ENCODE results near the gene AHDC1.
"Not testable (repeated sequence)": the region's sequence is repeated elsewhere in the genome, so short reads cannot be mapped to it uniquely, and the experiment has no call there.

AHDC1 gene

GRCh38 chr1:27634177-27634984, 30.4 kb upstream of the AHDC1 start:
- peak in 1 of 2 donors; percentile 24 for DNase-seq (ENCODE audit: low read depth in 2 of 2)

DNA sequence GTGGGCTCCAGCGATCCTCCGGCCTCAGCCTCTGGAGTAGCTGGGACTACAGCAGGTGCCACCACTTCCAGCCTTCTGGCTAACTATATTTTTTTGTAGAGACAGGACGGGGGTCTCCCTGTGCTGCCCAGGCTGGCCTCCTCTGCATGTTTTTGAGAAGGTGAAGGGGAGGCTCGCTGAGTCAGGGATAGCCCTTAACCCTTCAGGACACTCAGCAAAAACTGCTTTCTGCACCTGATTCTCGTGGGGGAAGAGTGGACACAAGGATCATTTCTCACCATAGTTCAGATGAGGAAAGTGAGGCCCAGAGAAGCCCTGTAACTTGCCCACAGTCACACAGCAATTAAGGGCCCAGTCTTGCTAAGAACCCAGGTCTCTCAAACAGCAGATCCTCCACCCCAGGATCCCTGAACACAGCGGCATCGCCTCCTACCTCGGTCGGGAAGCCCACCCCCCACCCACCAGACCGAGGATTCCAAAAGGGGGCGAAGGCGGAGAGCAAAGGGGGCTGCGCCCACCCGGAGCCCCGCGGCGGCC, 29.8 kb upstream of the AHDC1 start:
- DNase-seq (ENCODE audit: low read depth in 2 of 2) = no peak

- no peak for DNase-seq (ENCODE audit: low read depth in 2 of 2)
Observed at GRCh38 chr1:27633298-27633610, 29.3 kb upstream of the AHDC1 start.

GRCh38 chr1:27632387-27633297, 28.7 kb upstream of the AHDC1 start:
- no peak for DNase-seq (ENCODE audit: low read depth in 2 of 2)

- no peak for DNase-seq (ENCODE audit: low read depth in 2 of 2)
Observed at GRCh38 chr1:27630859-27631491, 27.0 kb upstream of the AHDC1 start.

DNA sequence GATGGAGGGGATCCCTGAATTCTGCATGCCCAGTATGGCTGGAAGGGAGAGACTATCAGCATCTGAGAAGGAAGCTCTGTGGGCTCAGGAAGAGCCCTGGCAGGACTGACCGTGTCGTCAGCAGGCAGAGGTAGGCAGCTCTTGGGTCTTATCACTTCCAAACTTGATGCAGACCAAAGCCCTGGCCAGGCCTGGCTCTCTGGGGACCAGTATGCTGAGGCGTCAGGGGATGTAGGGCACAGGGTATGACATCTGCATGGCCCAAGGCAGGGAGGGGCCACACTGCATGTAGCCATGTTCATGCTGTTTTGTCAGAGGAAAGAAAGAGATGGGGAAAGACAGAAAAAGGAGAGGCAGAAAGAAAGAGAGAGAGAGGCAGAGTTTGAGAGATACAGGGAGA, 24.8 kb upstream of the AHDC1 start:
- no peak for DNase-seq (ENCODE audit: low read depth in 2 of 2)

DNA sequence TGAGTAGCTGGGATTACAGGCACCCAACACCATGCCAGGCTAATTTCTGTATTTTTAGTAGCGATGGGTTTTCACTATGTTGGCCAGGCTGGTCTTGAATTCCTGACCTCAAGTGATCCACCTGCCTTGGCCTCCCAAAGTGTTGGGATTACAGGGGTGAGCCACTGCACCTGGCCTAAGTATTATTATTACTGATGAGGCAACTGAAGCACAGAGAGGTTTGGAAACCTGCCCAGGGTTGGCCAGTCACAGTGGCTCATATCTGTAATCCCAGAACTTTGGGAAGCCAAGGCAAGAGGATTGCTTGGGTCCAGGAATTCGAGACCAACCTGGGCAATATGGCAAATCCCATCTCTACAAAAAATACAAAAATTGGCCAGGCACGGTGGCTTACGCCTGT, 23.8 kb upstream of the AHDC1 start:
- not testable (repeated sequence) for DNase-seq (ENCODE audit: low read depth in 2 of 2)

DNA sequence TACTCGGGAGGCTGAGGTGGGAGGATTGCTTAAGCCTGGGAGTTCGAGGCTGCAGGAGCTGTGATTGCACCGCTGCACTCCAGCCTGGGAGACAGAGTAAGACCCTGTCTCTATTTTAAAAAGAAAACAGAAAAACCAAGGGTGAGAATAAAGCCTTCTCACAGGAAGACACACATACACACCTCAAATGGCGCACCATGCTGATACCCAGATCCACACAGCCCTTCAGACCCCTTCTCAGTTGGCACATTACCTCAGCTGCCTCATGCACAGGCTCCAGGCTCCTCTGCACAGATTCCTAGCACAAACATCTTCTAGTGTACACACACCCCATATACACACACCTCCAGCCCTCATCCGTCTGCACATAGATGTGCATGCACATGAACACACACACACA, 23.1 kb upstream of the AHDC1 start:
- no peak for DNase-seq (ENCODE audit: low read depth in 2 of 2)

DNA sequence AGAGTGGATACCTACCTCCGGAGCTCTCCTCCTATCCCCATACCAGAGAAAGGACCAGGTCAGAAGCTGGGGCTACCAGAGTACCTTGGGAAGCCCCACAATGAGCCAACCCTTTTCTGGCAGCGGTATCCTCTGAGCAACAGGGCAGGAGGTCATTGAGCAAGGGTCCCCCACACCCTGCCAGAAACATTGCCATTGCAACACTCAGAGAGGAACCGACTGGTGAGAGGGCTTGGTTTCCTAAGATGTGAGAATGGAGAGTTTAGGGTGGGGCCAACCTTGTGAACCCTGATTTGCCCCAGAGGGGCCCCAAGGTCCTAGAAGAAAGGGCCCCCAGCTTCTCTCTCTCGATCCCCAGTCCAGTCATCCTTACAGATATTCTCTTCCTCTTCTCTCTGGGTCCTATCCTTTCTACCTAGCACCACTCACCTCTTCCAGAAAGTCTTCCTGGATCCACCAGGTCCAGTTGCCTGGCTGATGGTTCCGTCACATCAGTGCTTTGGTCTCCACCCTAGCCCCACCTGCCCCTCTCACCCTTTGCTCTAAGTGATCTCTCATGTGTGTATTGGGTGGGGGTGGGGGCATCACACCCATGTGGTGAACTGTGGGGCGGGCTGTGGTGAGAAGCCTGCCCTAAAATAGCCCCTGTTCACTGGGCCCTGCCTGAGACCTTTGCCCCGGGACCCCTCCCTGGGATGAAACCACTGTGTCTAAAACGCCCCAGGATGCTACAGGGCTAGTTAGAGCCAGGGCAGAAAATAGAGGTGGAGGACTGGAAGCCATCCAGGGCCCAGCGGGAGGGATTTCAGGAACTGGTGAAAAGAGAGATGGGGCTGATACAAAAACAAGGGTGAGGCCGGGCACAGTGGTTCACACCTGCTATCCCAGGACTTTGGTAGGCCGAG, 22.3 kb upstream of the AHDC1 start:
- no peak for DNase-seq (ENCODE audit: low read depth in 2 of 2)

DNA sequence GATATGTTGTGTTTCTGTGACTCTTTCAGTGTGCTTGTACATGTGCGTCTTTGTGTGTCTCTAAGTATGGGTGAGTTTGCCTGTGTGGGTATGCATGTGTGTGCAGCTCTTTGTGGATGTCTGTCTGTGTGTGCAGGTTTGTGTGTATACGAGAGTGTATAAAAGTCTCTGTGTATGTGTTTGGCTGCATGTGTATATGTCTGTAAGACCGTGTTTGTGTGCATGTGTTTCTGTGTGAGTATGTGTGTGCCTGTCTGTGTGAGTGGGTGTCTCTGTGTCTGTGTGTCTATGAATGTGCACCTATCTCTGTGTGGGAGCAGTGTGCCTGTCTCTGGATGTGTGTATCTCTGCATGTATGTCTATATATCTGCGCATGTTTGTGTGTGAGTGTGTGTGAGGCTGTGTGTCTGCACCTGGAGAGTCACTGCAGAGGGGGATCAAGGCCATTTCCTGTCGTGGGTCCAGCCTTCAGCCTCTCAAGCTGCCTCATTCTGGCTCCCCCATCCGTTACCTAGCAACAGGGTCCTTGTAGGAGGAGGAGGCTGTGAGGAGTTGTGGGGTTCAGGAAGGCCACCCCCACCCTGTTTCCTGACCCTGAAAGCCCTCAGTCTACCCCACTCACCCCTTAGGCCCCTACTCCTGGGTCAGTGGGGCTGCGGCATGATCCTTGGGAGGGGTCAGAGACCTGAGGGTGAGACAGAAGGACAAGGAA, 20.7 kb upstream of the AHDC1 start:
- DNase-seq (ENCODE audit: low read depth in 2 of 2) = no peak

GRCh38 chr1:27623327-27624212, 19.6 kb upstream of the AHDC1 start:
- DNase-seq (ENCODE audit: low read depth in 2 of 2) = no peak

GRCh38 chr1:27622828-27623227, 18.9 kb upstream of the AHDC1 start:
- no peak for DNase-seq (ENCODE audit: low read depth in 2 of 2)

- DNase-seq (ENCODE audit: low read depth in 2 of 2) = no peak
Observed at GRCh38 chr1:27621051-27621920, 17.3 kb upstream of the AHDC1 start.

GRCh38 chr1:27619782-27620438, 16.0 kb upstream of the AHDC1 start:
- not testable (repeated sequence) for DNase-seq (ENCODE audit: low read depth in 2 of 2)

- no peak for DNase-seq (ENCODE audit: low read depth in 2 of 2)
Observed at GRCh38 chr1:27618341-27619082, 14.6 kb upstream of the AHDC1 start.

GRCh38 chr1:27617420-27617819, 13.5 kb upstream of the AHDC1 start:
- no peak for DNase-seq (ENCODE audit: low read depth in 2 of 2)

DNA sequence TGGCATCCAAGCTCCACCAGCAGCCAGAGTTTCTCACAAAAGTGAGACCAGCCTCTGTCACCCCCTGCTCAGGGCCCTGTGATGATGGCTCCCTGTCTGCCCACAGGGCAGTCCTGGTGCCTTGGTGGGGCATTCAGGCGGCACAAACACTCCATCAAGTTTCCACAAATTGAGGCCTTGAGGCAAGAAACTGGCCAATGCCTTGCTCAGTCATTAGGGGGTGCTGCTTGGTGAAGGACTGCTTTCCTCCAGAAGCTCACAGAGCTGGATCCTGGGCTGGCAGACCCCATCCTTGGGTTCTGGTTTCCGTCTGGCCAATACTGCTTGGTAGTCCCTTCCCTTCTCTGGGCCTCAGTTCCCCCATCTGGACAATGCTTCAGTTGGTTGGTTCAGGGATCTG, 12.5 kb upstream of the AHDC1 start:
- no peak for DNase-seq (ENCODE audit: low read depth in 2 of 2)

All from stimulated activated CD8-positive, alpha-beta memory T cell treated with anti-CD3 and anti-CD28 coated beads, Interleukin-2, amount 100 ng/mL, for 1 hour (primary cell).